ENCODE results near the gene ENG. TPM values are rescaled to one million over a fixed set of nuclear protein-coding genes. Genes with fewer than 3 reads are reported as not detected.

Gene ENG
- polyA plus RNA-seq, 1 of the 3 experiments (the other 2 are of a cell fraction) = 18.8 TPM

- no peak for TF ChIP-seq USF2 (IDR thresholded peaks at IDR 0.05; ENCODE audit: borderline replicate concordance, low read depth, low read length)
These were observed 47.6 kb downstream of the ENG start (continued) for GRCh38 chr9:127806871-127807270.

GRCh38 chr9:127805620-127806019 is 48.8 kb downstream of the ENG start:
- Histone ChIP-seq H3K4me2 (no peak overlapping the region), H3K4me1 (ENCODE audit: control insufficient read depth in 1 of 2, insufficient read depth in 2 of 2, low read depth in 1 of 2, low read length in 1 of 2) (peaks cover 13 to 16% of the 10 kb centered on the region in 2 experiments; a peak in 3 of 4 replicates), H3K9ac (no peak overlapping the region), H3K9me2 (no peaks in the 10 kb centered on the region), H3K36me3 (replicated peaks in 1 of 2; ENCODE audit: control insufficient read depth in 1 of 2, insufficient read depth in 2 of 2, low read length in 1 of 2) (peaks cover 28 to 35% of the 10 kb centered on the region in 2 experiments), H2AFZ (ENCODE audit: low read depth) (no peak overlapping the region), H4K20me1 (ENCODE audit: insufficient read depth) (no peaks in the 10 kb centered on the region), H3K27ac (ENCODE audit: low read depth in 2 of 2, low read length in 1 of 2) (no peak overlapping the region), H3K79me2 (ENCODE audit: insufficient read depth) (peaks cover 35% of the 10 kb centered on the region), H3K9me3 (no peaks in the 10 kb centered on the region), H3K4me3 (ENCODE audit: low read depth in 2 of 2, low read length in 1 of 2) (no peak overlapping the region), H3K27me3 (ENCODE audit: insufficient read depth) (no peaks in the 10 kb centered on the region), H3F3A (replicated peaks; ENCODE audit: insufficient read depth) (peaks cover 16% of the 10 kb centered on the region)
- peak; percentile 59 for TF ChIP-seq CTCF (IDR thresholded peaks at IDR 0.05)
- no peak for TF ChIP-seq RCOR1 (IDR thresholded peaks at IDR 0.05; ENCODE audit: low read length)
- POLR2A ChIA-PET = interaction anchor here (0.6 to 1.1 kb wide), 2 partner anchors 10 to 129 kb away, joined by 3 read pairs; no protein-coding TSS in a partner anchor
- CTCF ChIA-PET = interaction anchor here (0.6 to 4.0 kb wide), 4 partner anchors 23 to 90 kb away, joined by 3 to 17 read pairs (median 5); partner anchors contain the start of gene PTRH1
- peak; percentile 62 for DNase-seq
- 87% methylated on average over 8 of the region's 8 CpGs for WGBS (ENCODE audit: low lambda C conversion rate)

- peaks cover 13 to 16% of the 10 kb centered on the region in 2 experiments; a peak in 3 of 4 replicates for H3K4me1 ChIP-seq (ENCODE audit: control insufficient read depth in 1 of 2, insufficient read depth in 2 of 2, low read depth in 1 of 2, low read length in 1 of 2)
- DNase-seq = peak; percentile 64
- H2AFZ ChIP-seq (ENCODE audit: low read depth) = peak overlapping the region; percentile 81
- 37% methylated on average over 14 of the region's 18 CpGs for WGBS (ENCODE audit: low lambda C conversion rate)
- H3K9me3 ChIP-seq = no peaks in the 10 kb centered on the region
- peaks cover 35% of the 10 kb centered on the region for H3K79me2 ChIP-seq (ENCODE audit: insufficient read depth)
- H3K27me3 ChIP-seq (ENCODE audit: insufficient read depth) = no peaks in the 10 kb centered on the region
- peak overlapping the region; percentile 91 for H3K4me2 ChIP-seq
- H3F3A ChIP-seq (replicated peaks; ENCODE audit: insufficient read depth) = peaks cover 16% of the 10 kb centered on the region
- peak overlapping the region; percentile 76 to 87 for H3K4me3 ChIP-seq (ENCODE audit: low read depth in 2 of 2, low read length in 1 of 2)
- H3K27ac ChIP-seq (ENCODE audit: low read depth in 2 of 2, low read length in 1 of 2) = peak overlapping the region; percentile 86 to 92
- H4K20me1 ChIP-seq (ENCODE audit: insufficient read depth) = no peaks in the 10 kb centered on the region
- H3K9me2 ChIP-seq = no peaks in the 10 kb centered on the region
- no peak for TF ChIP-seq EZH2phosphoT487 (IDR thresholded peaks at IDR 0.05; ENCODE audit: borderline replicate concordance, low read depth)
- no peak for TF ChIP-seq FOXM1 (IDR thresholded peaks at IDR 0.05; ENCODE audit: low read depth)
- TF ChIP-seq RCOR1 (IDR thresholded peaks at IDR 0.05; ENCODE audit: low read length) = no peak
- no peak for TF ChIP-seq RFX5 (IDR thresholded peaks at IDR 0.05; ENCODE audit: low read length)
- no peak; the same call in 1 of the 2 replicates for TF ChIP-seq NFIC (IDR thresholded peaks at IDR 0.05; ENCODE audit: borderline replicate concordance)
- no peak for TF ChIP-seq PBX3 (IDR thresholded peaks at IDR 0.05)
- TF ChIP-seq TEAD4 (IDR thresholded peaks at IDR 0.05; ENCODE audit: borderline replicate concordance, insufficient read depth) = no peak
- no peak for TF ChIP-seq RAD21 (IDR thresholded peaks at IDR 0.05; ENCODE audit: low read length)
- no peak for TF ChIP-seq GATA2 (CRISPR knock-in tag; IDR thresholded peaks at IDR 0.05)
- no peak for TF ChIP-seq SMC3 (IDR thresholded peaks at IDR 0.05; ENCODE audit: low read depth, low read length)
- H3K36me3 ChIP-seq (replicated peaks in 1 of 2; ENCODE audit: control insufficient read depth in 1 of 2, insufficient read depth in 2 of 2, low read length in 1 of 2) = peaks cover 16 to 28% of the 10 kb centered on the region in 2 experiments
- POLR2A ChIA-PET = interaction anchor here (0.6 to 1.6 kb wide), 3 partner anchors 18 to 66 kb away, joined by 3 to 4 read pairs (median 4); partner anchors contain the start of gene CDK9
- CTCF ChIA-PET = interaction anchor here (0.7 to 4.0 kb wide), 4 partner anchors 10 to 118 kb away, joined by 3 to 17 read pairs (median 4); no protein-coding TSS in a partner anchor
- H3K9ac ChIP-seq = peak overlapping the region; percentile 99
These were observed 50.7 kb downstream of the ENG start for GRCh38 chr9:127803507-127804352.

Data from SK-N-SH (cell line).